Measurements from ENCODE around the gene CSH2. TPM values are rescaled to one million over a fixed set of nuclear protein-coding genes. Genes with fewer than 3 reads are reported as not detected.
"Not testable (repeated sequence)": the region's sequence is repeated elsewhere in the genome, so short reads cannot be mapped to it uniquely, and the experiment has no call there.

The CSH2 gene
- total RNA-seq, 2 donors from 2014 or later, result not detected

GRCh38 chr17:63847525-63848249 lies 25.8 kb downstream of the CSH2 start:
- no peak for DNase-seq (ENCODE audit: low spot score)
- H3K36me3 ChIP-seq, result no peaks in the 10 kb centered on the region
- no peak overlapping the region for H3K27ac ChIP-seq
- H3K27me3 ChIP-seq (replicated peaks; ENCODE audit: insufficient read depth), result no peaks in the 10 kb centered on the region
- H3K4me1 ChIP-seq (replicated peaks), result no peaks in the 10 kb centered on the region
- H3K9me3 ChIP-seq, result no peaks in the 10 kb centered on the region
- intact Hi-C loops (cut with DNase I), result loop anchor here (5.0 kb wide), 1 partner anchor 225 kb away; the partner anchor contains the start of gene MAP3K3
- H3K4me3 ChIP-seq, result no peak overlapping the region
- TF ChIP-seq POLR2A (IDR thresholded peaks at IDR 0.05) (no peak), POLR2AphosphoS5 (IDR thresholded peaks at IDR 0.05) (no peak), CTCF (IDR thresholded peaks at IDR 0.05) (no peak)
- 76% methylated on average over 3 of the region's 3 CpGs for WGBS

- no peak overlapping the region for H3K4me3 ChIP-seq
- H3K27ac ChIP-seq, result no peak overlapping the region
- peaks cover 9% of the 10 kb centered on the region for H3K4me1 ChIP-seq (replicated peaks)
- no peaks in the 10 kb centered on the region for H3K27me3 ChIP-seq (replicated peaks; ENCODE audit: insufficient read depth)
- H3K36me3 ChIP-seq, result no peaks in the 10 kb centered on the region
- intact Hi-C loops (cut with DNase I), result loop anchor here (5.0 kb wide), 1 partner anchor 223 kb away; the partner anchor contains the start of gene MAP3K3
- no peaks in the 10 kb centered on the region for H3K9me3 ChIP-seq
- no peak for TF ChIP-seq POLR2AphosphoS5 (IDR thresholded peaks at IDR 0.05)
- TF ChIP-seq CTCF (IDR thresholded peaks at IDR 0.05), result no peak
- no peak for TF ChIP-seq POLR2A (IDR thresholded peaks at IDR 0.05)
- WGBS, result 33% methylated on average over 1 of the region's 1 CpG
- no peak for DNase-seq (ENCODE audit: low spot score)
These were observed 28.0 kb downstream of the CSH2 start for GRCh38 chr17:63845509-63845908.

- intact Hi-C loops (cut with DNase I), result loop anchor here (5.0 kb wide), 1 partner anchor 72 kb away; the partner anchor contains the start of genes CCDC47 and DDX42
- H3K36me3 ChIP-seq, result no peaks in the 10 kb centered on the region
- H3K27me3 ChIP-seq (replicated peaks; ENCODE audit: insufficient read depth), result no peaks in the 10 kb centered on the region
- 67% methylated on average over 9 of the region's 9 CpGs for WGBS
- peaks cover 22% of the 10 kb centered on the region for H3K4me1 ChIP-seq (replicated peaks)
- peak overlapping the region; percentile 84 to 94 for H3K27ac ChIP-seq
- no peak for TF ChIP-seq POLR2AphosphoS5 (IDR thresholded peaks at IDR 0.05)
- TF ChIP-seq CTCF (IDR thresholded peaks at IDR 0.05), result no peak
- TF ChIP-seq POLR2A (IDR thresholded peaks at IDR 0.05), result no peak
- H3K4me3 ChIP-seq, result peak overlapping the region in 1 of 2 donors; percentile 76
- H3K9me3 ChIP-seq, result no peaks in the 10 kb centered on the region
- no peak for DNase-seq (ENCODE audit: low spot score)
These were observed 29.4 kb downstream of the CSH2 start for GRCh38 chr17:63843910-63844677.

GRCh38 chr17:63843387-63843888 lies 30.0 kb downstream of the CSH2 start:
- Histone ChIP-seq H3K27ac (peak overlapping the region; percentile 84 to 94), H3K4me1 (replicated peaks) (peaks cover 27% of the 10 kb centered on the region), H3K4me3 (peak overlapping the region; percentile 76 to 92)
- not testable (repeated sequence) for H3K9me3 ChIP-seq; H3K36me3 ChIP-seq; H3K27me3 ChIP-seq (replicated peaks; ENCODE audit: insufficient read depth)
- WGBS, result 10% methylated on average over 19 of the region's 19 CpGs
- DNase-seq (ENCODE audit: low spot score), result peak; percentile 28
- intact Hi-C loops (cut with DNase I), result loop anchor here (5.0 kb wide), 1 partner anchor 71 kb away; the partner anchor contains the start of genes CCDC47 and DDX42

All from prostate gland (tissue), 2 donors.